Measurements from ENCODE around the gene NME7.

- TF ChIP-seq POLR2A (IDR thresholded peaks at IDR 0.05) (no peak), POLR2AphosphoS5 (IDR thresholded peaks at IDR 0.05) (no peak)
Measured at GRCh38 chr1:169367096-169367685, 406 bp downstream of the NME7 start.
